Testis (tissue), 2 donors: Measurements from ENCODE around the gene CCDC178.

Experiments used
- POLR2A ChIP-seq: fragments of 450-650 bp; IDR thresholded peaks from one replicate; pipeline ENCODE4 v1.6.1; 2017; ENCODE audit warnings: antibody characterized with exemption, mild to moderate bottlenecking, moderate library complexity
- TF ChIP-seq, protein P1 (sequence below), 3 experiments: fragments of 450-650 bp in 2 of 3; fragments of 200-600 bp in 1 of 3; sonication (generic) in 1 of 3; IDR thresholded peaks; one replicate each; pipeline ENCODE4 v1.5.1; 2016 to 2019; ENCODE audit warnings: antibody characterized with exemption in 3 of 3, mild to moderate bottlenecking in 2 of 3, moderate library complexity in 1 of 3

DNA sequence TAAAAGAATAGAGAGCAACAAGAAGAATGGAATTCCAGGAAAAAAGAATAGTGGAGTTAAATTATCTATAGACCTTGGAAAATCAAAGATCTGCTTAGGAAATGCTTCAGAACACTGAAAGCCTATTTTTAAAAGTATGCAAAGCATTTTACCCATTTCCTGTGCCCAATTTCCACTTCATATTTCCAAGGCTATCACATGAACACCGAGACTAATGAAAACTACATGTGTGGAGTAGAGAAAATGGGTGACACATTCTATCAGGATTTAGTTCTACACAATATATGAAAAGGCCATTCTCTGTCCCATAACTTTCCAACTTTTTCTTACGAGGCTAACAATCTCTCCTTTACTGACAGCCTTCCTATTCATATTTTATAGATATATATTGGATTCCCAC lies 279.4 kb downstream of the CCDC178 start:
- TF ChIP-seq, protein P1, sequence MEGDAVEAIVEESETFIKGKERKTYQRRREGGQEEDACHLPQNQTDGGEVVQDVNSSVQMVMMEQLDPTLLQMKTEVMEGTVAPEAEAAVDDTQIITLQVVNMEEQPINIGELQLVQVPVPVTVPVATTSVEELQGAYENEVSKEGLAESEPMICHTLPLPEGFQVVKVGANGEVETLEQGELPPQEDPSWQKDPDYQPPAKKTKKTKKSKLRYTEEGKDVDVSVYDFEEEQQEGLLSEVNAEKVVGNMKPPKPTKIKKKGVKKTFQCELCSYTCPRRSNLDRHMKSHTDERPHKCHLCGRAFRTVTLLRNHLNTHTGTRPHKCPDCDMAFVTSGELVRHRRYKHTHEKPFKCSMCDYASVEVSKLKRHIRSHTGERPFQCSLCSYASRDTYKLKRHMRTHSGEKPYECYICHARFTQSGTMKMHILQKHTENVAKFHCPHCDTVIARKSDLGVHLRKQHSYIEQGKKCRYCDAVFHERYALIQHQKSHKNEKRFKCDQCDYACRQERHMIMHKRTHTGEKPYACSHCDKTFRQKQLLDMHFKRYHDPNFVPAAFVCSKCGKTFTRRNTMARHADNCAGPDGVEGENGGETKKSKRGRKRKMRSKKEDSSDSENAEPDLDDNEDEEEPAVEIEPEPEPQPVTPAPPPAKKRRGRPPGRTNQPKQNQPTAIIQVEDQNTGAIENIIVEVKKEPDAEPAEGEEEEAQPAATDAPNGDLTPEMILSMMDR (IDR thresholded peaks at IDR 0.05), result no peak
- TF ChIP-seq POLR2A, result no peak
